ENCODE measurements around the gene CNTNAP5. TPM values are rescaled to one million over a fixed set of nuclear protein-coding genes. Genes with fewer than 3 reads are reported as not detected.

The CNTNAP5 gene
- total and polyA plus RNA-seq, 2 donors from 2014 or later, result 0.50 TPM; not detected in 1

- DNase-seq (no peak), FAIRE-seq (no peak)
- H3K27me3 ChIP-seq (ENCODE audit: control insufficient read depth, insufficient read depth, low read length), result no peaks in the 10 kb centered on the region
- H3K36me3 ChIP-seq (ENCODE audit: control insufficient read depth in 2 of 3, insufficient read depth in 3 of 3, low read length in 3 of 3), result no peaks in the 10 kb centered on the region
- no peaks in the 10 kb centered on the region for H3K4me1 ChIP-seq (ENCODE audit: control insufficient read depth in 2 of 3, insufficient read depth in 2 of 3, low read depth in 1 of 3, low read length in 3 of 3)
- TF ChIP-seq CTCF (IDR thresholded peaks at IDR 0.05; ENCODE audit: borderline replicate concordance, extremely low read depth, insufficient read depth), result no peak
- intact Hi-C loops (cut with DNase I), result no loop called here
- H3K9me3 ChIP-seq (ENCODE audit: control insufficient read depth in 2 of 3, insufficient read depth in 1 of 3, low read length in 3 of 3), result no peaks in the 10 kb centered on the region
- no peak overlapping the region for H3K4me3 ChIP-seq (ENCODE audit: low read length in 3 of 3)
- H3K27ac ChIP-seq (ENCODE audit: low read depth in 2 of 2, low read length in 2 of 2), result no peak overlapping the region
- no peak overlapping the region for H3K9ac ChIP-seq (ENCODE audit: low read length in 3 of 3)
Observed at GRCh38 chr2:124482551-124482950, 457.5 kb downstream of the CNTNAP5 start.

GRCh38 chr2:124485659-124486058 lies 460.6 kb downstream of the CNTNAP5 start:
- DNase-seq, result no peak
- no peak for FAIRE-seq
- Histone ChIP-seq H3K27ac (ENCODE audit: low read depth in 2 of 2, low read length in 2 of 2) (no peak overlapping the region), H3K27me3 (ENCODE audit: control insufficient read depth, insufficient read depth, low read length) (no peaks in the 10 kb centered on the region), H3K9me3 (ENCODE audit: control insufficient read depth in 2 of 3, insufficient read depth in 1 of 3, low read length in 3 of 3) (no peaks in the 10 kb centered on the region), H3K9ac (ENCODE audit: low read length in 3 of 3) (no peak overlapping the region), H3K4me1 (ENCODE audit: control insufficient read depth in 2 of 3, insufficient read depth in 2 of 3, low read depth in 1 of 3, low read length in 3 of 3) (no peaks in the 10 kb centered on the region), H3K36me3 (ENCODE audit: control insufficient read depth in 2 of 3, insufficient read depth in 3 of 3, low read length in 3 of 3) (no peaks in the 10 kb centered on the region), H3K4me3 (ENCODE audit: low read length in 3 of 3) (no peak overlapping the region)
- TF ChIP-seq CTCF (IDR thresholded peaks at IDR 0.05; ENCODE audit: borderline replicate concordance, extremely low read depth, insufficient read depth), result no peak
- intact Hi-C loops (cut with DNase I), result no loop called here

GRCh38 chr2:124489686-124490085 lies 464.6 kb downstream of the CNTNAP5 start:
- no peak overlapping the region for H3K9ac ChIP-seq (ENCODE audit: low read length in 3 of 3)
- DNase-seq (no peak), FAIRE-seq (no peak)
- no peak overlapping the region for H3K4me3 ChIP-seq (ENCODE audit: low read length in 3 of 3)
- no peaks in the 10 kb centered on the region for H3K9me3 ChIP-seq (ENCODE audit: control insufficient read depth in 2 of 3, insufficient read depth in 1 of 3, low read length in 3 of 3)
- TF ChIP-seq CTCF (IDR thresholded peaks at IDR 0.05; ENCODE audit: borderline replicate concordance, extremely low read depth, insufficient read depth), result no peak
- H3K4me1 ChIP-seq (ENCODE audit: control insufficient read depth in 2 of 3, insufficient read depth in 2 of 3, low read depth in 1 of 3, low read length in 3 of 3), result no peaks in the 10 kb centered on the region
- H3K36me3 ChIP-seq (ENCODE audit: control insufficient read depth in 2 of 3, insufficient read depth in 3 of 3, low read length in 3 of 3), result no peaks in the 10 kb centered on the region
- H3K27me3 ChIP-seq (ENCODE audit: control insufficient read depth, insufficient read depth, low read length), result no peaks in the 10 kb centered on the region
- no peak overlapping the region for H3K27ac ChIP-seq (ENCODE audit: low read depth in 2 of 2, low read length in 2 of 2)
- intact Hi-C loops (cut with DNase I), result no loop called here

GRCh38 chr2:124501575-124502152 lies 476.6 kb downstream of the CNTNAP5 start:
- intact Hi-C loops (cut with DNase I), result no loop called here
- TF ChIP-seq CTCF (IDR thresholded peaks at IDR 0.05; ENCODE audit: borderline replicate concordance, extremely low read depth, insufficient read depth), result no peak
- no peak for FAIRE-seq
- DNase-seq, result no peak
- H3K4me3 ChIP-seq (ENCODE audit: low read length in 3 of 3), result no peak overlapping the region
- no peak overlapping the region for H3K9ac ChIP-seq (ENCODE audit: low read length in 3 of 3)
- no peaks in the 10 kb centered on the region for H3K36me3 ChIP-seq (ENCODE audit: control insufficient read depth in 2 of 3, insufficient read depth in 3 of 3, low read length in 3 of 3)
- H3K27ac ChIP-seq (ENCODE audit: low read depth in 2 of 2, low read length in 2 of 2), result no peak overlapping the region
- no peaks in the 10 kb centered on the region for H3K4me1 ChIP-seq (ENCODE audit: control insufficient read depth in 2 of 3, insufficient read depth in 2 of 3, low read depth in 1 of 3, low read length in 3 of 3)
- no peaks in the 10 kb centered on the region for H3K9me3 ChIP-seq (ENCODE audit: control insufficient read depth in 2 of 3, insufficient read depth in 1 of 3, low read length in 3 of 3)
- no peaks in the 10 kb centered on the region for H3K27me3 ChIP-seq (ENCODE audit: control insufficient read depth, insufficient read depth, low read length)
